Endometrial microvascular endothelial cells (primary cell): ENCODE data around the gene IDS. TPM values are rescaled to one million over a fixed set of nuclear protein-coding genes. Genes with fewer than 3 reads are reported as not detected.
"Not testable (repeated sequence)": the region's sequence is repeated elsewhere in the genome, so short reads cannot be mapped to it uniquely, and the experiment has no call there.

Experiments used
- in situ Hi-C: cut with HindIII; loops from 2 replicates; pipeline ENCODE4 v1.10.0; 2017; ENCODE audit warnings: low sequenced_read_pairs, low pct_unique_long_range_greater_than_20kb; ENCODE audit errors: inconsistent ontology term
- total RNA-seq: library from RNA; depleted of rRNA; stranded (reverse); fragments of >200 nt; gene quantifications from one replicate; pipeline ENCODE4 v1.2.3, GENCODE V29; 2015; ENCODE audit errors: inconsistent ontology term

IDS gene, protein sequence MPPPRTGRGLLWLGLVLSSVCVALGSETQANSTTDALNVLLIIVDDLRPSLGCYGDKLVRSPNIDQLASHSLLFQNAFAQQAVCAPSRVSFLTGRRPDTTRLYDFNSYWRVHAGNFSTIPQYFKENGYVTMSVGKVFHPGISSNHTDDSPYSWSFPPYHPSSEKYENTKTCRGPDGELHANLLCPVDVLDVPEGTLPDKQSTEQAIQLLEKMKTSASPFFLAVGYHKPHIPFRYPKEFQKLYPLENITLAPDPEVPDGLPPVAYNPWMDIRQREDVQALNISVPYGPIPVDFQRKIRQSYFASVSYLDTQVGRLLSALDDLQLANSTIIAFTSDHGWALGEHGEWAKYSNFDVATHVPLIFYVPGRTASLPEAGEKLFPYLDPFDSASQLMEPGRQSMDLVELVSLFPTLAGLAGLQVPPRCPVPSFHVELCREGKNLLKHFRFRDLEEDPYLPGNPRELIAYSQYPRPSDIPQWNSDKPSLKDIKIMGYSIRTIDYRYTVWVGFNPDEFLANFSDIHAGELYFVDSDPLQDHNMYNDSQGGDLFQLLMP
- total RNA-seq: 33.8 TPM

DNA sequence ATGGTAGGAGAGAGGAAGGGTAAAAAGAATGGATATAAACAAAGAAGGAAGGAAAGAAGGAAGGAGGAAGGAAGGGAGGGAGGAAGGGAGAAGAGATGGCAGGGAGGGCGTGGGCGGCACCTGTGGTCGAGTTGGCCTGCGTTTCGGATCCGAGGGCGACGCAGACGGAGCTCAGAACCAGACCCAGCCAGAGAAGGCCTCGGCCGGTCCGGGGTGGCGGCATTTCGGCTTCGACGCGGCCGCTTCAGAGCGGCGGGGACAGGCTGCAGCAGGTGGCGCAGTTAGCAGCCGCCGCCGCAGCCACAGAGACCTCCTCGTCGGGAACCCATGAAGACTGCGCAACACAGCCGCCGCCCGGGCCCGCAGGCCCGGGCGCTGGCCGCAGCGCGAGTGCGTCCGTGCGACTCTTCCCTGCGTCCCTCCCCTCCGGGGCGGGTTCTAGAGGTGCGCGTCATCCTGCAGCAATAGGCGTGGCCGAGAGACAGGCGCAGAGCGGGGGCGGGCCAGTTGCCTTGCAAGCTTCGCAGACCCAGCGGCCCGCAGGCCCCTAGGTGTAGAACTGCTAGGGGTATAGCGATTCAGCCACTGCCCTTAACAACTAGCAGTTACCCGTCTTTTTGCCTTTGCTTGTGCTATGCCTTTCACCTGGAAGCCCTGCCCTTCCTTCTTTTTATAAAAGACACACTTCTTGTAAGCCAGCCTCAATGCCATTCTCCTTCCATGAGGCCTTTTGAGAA is at the start of gene IDS:
Gene IDS (minus strand): TSS at position 392 of the 737 bp plus-strand sequence. CDS start 169 bp downstream, at position 223.
- in situ Hi-C loops: no loop called here

DNA sequence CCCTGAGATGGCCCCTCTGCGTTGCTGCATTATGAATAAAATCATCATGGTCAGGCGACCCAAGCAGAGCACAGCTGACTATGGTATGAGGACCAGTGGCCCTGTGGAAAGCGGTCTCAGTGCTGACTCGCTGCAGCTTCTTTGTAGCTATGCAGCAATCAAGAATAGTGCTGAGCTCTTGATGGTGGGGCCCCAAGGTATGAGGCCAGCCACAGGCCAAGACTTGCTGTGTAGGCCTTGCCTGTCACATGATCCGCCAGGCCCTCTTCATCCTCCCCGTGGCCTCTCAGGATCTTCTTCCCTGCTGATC is 46.8 kb upstream of the IDS start:
- in situ Hi-C loops: not testable (repeated sequence)

DNA sequence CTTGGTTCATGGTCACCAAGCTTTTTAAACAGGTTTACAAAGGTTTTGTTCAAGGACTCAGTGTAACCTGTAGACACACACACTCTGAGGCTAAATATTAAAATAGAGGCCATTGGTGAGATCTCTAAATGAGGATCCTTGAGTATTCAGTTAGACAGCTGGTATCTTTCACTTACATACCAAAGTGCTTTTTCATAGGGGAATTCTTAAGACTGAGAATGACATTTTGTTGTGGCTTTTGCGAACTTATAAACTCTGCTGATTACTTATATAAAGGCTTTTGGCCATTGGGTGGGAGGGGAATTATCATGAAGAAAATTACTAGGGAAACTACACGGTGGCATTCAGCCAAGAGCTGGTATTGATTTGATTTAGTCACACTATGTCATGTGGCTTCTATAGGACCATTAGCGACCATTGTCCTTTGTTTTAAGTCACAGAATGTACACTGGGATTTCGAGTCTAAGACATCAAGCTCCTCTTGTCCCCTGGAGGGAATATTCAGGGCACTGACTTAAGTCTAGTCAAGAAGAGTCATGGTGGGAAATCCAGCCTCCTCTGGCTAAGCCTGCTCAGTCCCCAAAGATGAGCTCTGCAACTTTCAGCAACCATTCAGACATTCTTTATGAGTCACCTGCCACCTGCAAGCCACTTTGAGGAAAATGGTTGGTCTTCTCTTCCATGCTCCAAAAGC is 46.3 kb upstream of the IDS start:
- in situ Hi-C loops: not testable (repeated sequence)

DNA sequence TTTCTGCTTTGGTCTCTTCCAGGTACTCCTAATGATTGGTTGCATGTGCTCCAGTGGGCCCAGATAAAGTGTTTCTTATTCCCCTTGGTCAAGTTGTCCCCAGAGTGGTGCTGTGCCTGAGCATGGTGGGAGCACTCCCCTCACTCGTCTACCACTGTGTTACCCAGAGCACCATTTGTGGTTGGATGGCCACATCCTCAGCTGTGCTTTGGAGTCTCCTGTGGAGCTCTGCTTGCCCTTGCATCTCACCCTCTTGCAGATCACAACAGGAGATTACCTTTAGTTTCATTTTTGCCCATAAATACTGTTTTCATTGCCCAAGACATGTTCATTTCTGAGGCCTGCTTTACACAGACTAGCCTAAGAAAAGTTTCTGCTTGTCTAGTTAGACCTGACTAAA is 45.3 kb upstream of the IDS start:
- in situ Hi-C loops: not testable (repeated sequence)

DNA sequence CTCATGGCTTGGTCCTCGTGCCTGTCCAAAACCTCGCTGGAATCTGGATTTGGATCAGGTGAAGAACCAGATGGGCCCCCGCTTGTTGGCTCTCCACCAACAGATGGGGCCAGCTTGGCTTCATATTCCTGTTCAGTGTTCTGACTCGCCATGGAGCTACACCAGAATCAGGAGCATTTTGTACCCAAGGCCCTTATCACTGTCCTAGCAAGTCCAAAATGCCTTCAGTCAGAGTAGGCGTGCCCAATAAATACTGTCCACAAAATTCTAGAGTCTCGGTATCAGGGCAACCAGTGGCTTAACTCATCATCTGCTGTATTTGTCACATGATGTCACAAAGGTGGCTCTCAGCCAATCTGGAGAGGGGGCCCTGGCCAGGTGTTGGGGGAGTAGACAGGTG is 44.6 kb upstream of the IDS start, which contains the start of gene HSFX3:
Gene HSFX3 (minus strand): TSS at position 224 of the 400 bp plus-strand sequence. CDS start 72 bp downstream, at position 152.
- in situ Hi-C loops: not testable (repeated sequence)

DNA sequence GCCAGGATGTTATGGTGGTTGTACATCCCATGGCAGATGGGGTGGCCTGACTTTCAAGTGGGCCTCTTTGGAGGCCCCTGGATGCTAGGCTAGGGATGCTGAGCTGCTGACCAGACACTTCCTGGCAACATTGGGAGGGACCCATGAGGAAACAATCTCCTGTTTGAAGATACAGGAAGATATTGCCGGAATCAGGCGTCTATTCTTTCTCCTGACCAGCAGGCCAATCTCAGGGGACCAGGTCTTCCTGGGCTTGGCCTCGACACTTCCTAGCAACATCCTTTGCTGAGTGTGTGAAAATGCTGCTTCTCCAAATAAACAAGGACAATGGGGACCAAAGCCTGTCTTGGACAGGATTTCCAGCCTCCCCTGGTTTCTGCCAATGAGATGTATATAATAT is 42.7 kb upstream of the IDS start:
- in situ Hi-C loops: not testable (repeated sequence)

DNA sequence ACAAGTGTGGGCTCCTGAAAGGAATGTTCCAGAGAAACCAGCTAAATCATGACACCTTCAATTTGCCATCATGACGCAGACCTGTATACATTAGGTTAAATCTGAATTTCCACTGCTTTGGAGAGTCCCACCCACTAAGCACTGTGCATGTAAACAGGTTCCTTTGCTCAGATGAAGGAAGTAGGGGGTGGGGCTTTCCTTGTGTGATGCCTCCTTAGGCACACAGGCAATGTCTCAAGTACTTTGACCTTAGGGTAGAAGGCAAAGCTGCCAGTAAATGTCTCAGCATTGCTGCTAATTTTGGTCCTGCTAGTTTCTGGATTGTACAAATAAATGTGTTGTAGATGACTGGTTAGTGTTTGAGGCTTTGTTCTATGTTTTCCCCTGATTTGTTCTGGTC is 41.9 kb upstream of the IDS start:
- in situ Hi-C loops: not testable (repeated sequence)

DNA sequence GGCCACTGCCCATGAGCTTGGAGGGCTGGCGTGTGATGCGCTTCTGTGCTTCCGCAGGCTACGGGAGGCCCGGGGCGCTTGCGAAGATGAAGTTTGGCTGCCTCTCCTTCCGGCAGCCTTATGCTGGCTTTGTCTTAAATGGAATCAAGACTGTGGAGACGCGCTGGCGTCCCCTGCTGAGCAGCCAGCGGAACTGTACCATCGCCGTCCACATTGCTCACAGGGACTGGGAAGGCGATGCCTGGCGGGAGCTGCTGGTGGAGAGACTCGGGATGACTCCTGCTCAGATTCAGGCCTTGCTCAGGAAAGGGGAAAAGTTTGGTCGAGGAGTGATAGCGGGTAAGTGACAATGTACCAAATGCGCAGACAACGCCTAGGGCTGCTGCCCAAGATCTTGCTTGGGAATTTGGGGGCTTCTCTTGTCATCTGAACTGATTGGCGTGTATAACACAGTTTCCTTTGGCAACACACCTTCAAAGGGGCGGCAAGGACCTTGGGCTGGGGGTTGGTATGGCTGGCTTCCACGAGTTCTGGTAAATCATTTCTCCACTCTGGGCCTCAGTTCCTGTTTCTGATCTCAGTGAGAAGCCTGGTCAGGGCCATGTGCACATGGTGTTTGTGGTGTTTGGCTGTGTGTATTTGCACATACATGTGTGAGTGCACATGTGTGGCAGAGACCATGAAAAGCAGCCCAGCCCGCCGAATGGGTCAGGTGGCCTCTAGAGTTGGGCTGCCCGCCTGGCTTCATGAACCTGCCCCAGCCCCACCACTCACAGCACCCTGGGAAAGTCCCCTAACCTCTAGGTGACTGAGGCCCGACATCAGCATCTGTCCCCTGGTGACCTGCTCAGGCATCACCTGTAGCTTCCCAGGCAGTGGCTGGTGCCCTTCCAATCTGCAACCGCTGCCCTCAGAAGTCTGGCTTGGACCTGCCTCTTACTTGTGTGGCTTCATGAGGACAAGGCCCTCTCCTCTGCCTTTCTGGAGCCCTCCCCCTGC is 40.7 kb upstream of the IDS start:
- in situ Hi-C loops: not testable (repeated sequence)

DNA sequence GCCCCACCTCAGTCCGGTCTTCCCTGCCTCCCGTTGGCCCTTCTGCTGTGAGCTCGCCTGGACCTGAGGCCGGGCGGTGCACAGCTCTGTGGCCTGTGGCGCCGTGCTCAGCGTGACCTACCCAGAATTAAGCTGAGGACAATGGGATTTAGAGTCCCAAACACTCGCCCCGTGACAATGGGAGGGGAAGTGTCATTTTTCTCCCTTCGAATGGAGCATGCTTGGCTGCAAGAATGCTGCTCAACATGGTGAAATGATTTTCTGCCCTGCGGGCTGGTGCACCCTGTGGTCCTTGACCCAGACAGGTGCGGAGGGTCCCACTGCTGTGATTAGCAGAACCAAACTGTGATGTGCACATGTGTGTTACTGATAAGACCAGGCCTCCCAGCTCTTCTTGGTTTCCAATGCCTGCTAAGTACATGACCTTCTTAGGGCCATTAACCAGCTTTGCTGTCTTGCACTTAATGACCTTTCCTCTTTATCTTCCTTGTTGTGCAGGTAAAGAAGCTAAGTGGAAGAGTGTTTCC is 36.5 kb upstream of the IDS start:
- in situ Hi-C loops: no loop called here

DNA sequence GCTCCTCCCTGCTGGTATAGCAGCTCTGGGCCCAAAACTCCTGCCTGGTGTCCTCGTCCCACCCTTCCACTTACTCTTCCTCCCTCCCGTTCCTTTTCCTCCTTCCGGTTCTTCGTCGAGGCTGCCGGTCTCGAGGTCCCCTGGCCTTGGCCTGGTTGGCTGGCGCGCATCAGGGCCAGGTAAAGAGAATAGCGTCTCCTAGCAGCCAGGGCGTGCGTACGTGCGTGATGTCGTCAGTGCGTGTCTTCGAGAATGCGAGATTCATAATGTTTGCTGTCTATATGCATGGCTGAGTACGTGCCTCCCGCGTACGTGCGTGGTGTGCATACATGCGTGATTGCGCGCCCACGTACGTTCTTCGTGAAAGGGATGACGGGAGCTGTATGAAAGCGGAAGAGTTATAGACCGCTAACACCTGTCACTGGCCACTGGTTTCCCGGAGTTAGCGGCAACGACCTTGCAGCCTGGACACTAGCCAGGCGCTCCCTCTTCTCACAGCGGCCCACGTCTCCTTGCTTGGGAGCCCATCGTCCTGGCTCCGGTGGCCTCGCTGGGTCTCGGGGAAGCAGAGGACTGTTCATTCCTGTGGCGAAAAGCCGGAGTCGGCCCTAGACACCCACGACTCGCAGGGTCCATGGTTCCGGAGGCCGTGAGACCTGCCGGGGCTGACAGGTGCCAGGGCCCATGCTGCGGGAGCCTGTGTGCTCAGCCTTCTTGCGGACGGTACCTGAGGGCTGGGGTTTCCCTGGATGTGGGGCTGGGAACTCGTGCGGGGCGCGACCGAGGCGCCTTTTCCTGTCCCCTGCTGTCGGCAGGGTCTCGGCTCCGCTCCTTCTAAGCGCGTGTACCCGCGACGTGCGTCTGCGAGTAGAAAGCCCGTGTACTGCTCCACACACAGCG is 35.8 kb upstream of the IDS start, which contains the start of gene EOLA1:
Gene EOLA1 (plus strand): TSS at position 392 of the 900 bp plus-strand sequence. CDS start 4,619 bp downstream, outside the sequence.
- in situ Hi-C loops: no loop called here

DNA sequence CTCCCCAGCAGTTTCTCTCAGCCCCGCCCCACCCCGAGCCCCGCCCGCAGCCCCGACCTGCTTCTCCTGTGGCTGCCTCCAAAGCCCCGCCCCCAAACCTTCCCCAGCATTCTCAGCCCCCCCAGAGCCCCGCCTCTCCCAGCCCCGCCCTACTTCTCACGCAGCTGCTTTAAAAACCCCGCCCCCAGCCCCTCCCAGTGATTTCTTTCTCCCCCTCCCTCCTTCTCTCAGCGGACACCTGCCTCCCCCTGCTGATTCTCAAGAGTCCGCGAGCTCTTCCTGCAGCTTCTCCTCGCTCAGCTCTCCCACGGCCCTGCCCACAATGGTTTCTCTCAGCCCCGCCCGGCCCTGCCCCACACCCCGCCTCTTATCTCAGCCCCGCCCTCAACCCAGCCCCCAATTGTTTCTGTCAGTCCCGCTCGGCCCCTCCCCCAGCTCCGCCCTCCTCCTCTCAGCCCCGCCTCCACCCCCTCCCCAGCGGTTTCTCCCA is 35.1 kb upstream of the IDS start:
- in situ Hi-C loops: no loop called here

DNA sequence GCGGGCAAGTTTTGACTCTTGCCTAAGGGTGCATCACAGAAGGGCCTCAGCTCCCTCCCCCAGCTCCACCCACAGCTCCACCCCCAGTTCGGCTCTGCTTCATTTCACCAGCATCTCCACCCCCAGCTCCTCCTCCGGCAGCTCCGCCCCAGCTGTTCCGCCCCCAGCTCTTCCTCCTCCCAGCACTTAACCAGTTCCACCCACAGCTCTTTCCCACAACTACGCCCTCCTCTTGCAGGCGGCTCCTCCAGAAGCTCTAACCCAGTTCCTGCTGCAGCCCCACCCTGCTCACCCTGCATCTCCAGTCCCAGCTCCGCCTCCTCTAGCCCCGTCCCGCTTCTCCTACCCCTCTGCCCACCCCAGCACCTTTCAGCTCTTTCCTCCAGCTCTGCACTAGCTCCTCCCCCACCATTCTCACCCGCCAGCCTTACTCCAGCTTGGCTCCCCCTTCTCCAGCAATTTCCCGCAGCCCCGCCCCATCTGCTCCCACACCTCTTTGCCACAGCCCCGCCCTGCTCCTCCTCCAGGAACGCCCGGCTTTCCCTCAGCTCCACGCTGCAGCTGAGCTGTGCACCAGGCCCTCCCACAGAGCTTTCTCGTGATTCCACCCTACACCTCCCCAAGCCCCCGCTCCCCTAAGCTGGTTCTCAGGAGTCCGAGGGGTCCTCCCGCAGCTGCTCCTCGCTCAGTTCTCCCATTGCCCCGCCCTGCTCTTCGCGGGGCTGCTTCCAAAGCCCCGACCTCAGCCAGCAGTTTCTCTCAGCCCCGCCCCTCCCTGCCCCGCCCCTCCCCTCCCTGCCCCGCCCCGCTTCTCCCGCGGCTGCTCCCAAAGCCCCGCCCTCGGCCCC is 34.4 kb upstream of the IDS start:
- in situ Hi-C loops: no loop called here

DNA sequence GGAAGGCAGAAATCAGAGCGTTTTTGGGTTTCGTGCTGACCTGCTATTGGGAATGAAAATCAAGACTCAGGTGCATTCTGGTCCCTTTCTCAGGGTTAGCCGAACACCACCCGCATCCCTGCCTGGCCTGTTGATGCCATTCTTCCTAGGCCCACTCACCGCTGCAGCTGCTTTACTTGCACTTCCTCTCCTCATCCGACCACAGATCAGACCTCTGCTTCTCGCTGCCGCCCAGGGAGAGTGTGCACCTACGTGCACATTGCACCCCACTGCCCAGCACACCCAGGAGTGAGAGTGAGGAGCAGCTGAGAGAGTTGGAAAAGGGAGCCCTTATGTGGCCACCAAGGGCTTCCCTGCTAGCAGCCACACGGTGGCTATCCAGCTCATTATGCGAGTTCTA is 32.4 kb upstream of the IDS start:
- in situ Hi-C loops: not testable (repeated sequence)

DNA sequence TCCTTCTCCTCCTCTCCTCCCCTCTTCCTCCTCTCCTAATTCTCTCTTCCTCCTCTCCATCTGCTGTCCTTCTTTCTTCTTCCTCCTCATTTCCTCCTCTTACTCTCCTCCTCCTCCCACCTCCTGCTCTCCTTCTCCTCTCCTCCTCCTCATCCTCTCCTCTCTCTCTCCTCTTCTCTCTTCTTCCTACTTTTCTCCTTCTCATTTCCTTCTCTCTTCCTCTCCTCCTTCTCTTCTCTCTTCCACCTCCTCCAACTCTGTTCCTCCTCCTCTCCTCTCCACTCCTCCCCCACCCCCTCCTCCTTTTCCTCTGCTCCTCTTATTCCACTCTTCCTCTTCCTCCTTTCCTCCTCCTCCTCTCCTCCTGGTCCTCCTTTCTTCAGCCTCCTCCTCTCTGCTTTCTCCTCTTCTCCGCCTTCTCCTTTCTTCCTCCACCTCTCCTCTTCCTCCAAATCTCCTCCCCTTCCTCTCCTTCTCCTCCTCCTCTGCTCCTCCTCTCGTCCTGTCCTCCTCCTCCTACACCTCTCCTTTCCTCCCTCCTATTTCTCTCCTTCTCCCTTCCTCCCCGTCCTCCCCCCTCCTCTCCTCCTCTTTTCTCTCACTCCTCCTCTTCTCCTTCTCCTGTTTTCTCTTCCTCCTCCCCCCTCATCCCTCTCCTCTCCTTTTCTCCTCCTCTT is 30.0 kb upstream of the IDS start:
- in situ Hi-C loops: not testable (repeated sequence)

DNA sequence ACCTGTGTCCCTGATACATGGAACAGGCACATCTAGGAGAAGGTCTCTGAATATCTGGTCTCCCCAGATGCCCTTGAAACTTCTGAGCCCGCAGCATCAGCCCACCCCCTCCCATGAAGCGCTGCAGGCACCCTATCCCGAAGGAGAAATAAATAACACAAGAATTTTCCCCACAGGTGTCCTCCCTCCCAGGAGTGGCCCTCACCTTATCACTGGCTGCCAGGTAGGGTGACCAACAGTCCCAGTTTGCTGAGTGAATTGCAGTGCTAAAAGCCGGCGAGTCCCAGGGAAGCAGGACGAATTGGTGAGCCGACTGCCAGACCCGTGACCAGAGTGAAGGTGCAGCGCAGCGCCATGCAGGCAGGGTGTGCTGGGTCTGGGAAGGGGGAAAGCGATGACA is 28.9 kb upstream of the IDS start:
- in situ Hi-C loops: not testable (repeated sequence)
